Activated naive CD4-positive, alpha-beta T cell treated with anti-CD3 and anti-CD28 coated beads, Interleukin-2, amount 50 U/mL, for 16 hours (primary cell): Measurements from ENCODE around the gene LYPD6.
"Not testable (repeated sequence)": the region's sequence is repeated elsewhere in the genome, so short reads cannot be mapped to it uniquely, and the experiment has no call there.

ENCODE experiments used
- DNase-seq: peaks from one replicate; pipeline ENCODE4 v3.0.0-alpha.2; 2020

Gene LYPD6, protein sequence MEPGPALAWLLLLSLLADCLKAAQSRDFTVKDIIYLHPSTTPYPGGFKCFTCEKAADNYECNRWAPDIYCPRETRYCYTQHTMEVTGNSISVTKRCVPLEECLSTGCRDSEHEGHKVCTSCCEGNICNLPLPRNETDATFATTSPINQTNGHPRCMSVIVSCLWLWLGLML

DNA sequence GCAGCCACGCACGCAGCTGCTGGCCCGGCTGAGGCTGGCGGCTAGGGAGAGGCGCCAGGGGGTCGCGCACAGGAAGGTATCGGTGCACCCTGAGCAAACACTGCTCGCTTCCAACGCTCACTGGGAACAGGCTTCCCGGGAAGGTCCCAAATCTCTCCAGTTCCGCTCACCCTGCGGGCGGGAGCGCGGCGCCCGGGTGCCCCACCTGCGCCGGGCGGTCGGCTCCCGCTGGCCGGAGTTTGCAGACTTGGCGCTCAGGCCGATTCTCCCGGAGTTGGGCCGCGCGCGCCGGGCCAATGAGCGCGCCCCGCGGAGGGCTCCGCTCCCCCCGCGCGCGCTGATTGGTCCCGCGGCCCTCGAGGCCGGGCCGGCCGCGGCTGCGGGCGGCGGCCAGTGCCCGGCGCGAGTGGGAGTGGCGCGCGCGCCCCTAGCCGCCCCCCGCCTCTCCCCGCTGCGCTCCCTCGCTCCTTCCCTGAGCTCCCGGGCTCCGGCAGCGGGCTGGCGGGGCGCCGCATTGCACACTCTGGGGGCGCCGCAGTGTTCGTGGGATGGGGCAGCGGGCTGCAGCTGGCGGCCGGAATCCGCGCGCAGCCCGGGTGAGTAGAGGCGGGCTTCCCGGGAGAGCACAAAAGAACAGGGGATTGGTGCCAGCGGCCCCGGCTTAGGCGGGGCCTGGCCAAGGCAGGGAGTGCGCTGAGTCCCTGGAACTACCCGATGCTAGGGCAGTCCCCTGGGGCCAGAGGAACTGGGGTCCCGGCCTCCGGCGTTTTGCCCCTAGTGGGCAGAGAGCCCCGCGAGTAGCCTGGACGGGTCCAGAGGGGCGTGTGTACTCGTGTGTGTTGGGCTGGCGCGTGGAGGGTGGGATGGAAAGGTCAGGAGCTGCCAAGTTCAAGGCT, at the start of gene LYPD6:
Gene LYPD6, plus strand, starts transcription at position 461 of the 896 bp plus-strand sequence. CDS start 107,122 bp downstream, outside the sequence.
- no peak for DNase-seq

DNA sequence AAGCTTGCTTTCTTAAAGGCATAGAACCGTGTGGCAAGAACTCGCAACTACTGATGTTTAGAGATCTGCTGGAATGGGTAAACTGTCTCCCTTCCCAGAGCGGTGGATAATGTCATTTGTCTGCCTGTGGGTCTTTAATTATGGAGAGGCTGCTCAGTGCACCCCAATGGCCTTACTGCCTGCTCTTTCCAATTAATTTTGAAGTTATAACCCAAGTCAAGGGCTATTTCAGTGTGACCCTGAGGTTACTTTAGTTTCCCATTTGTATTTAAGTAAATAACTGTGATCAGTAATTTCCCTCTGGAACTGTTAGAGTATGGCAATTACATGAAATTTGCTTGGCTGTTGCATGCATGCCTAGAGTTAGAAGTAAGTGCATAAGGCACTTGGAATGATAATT, 48.9 kb upstream of the LYPD6 start:
- no peak for DNase-seq

DNA sequence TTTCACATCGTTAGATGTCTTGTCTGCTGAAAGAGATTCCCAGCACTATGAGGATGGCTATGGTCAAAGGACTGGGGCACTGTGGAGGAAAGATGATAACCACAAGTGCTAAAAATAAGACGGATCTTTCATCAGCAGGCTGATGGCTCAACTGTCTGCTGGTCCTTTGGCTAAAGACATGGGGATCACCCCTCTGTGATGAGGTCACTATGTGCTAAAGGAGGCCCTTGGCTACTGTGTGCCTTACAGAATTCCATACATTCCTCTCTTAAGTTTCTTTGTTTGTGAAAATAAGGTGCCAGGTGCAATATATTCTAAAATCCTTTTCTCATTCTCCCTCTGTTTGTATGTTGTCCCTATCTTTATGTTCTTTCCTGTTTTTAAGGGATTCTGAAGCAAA, 39.7 kb upstream of the LYPD6 start:
- no peak for DNase-seq

DNA sequence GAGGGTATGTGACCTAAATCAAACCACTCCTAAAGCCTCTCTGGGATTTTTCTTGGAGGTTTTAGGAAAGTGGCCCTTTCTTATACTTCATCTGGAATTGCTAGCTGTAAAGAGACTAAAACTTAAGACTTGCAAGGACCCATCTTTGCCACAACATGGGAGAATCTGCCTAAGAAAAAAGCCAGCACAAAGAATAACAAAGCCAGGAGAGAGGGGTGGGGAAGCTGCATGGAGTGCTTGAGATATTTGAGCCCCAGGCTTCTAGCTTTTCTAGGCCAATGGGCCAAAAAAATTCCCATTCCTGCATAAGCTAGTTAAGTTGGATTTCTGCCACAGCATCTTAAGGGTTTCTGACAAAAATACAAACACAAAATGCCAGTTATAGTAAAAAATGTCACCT, 38.5 kb upstream of the LYPD6 start:
- DNase-seq, result no peak

DNA sequence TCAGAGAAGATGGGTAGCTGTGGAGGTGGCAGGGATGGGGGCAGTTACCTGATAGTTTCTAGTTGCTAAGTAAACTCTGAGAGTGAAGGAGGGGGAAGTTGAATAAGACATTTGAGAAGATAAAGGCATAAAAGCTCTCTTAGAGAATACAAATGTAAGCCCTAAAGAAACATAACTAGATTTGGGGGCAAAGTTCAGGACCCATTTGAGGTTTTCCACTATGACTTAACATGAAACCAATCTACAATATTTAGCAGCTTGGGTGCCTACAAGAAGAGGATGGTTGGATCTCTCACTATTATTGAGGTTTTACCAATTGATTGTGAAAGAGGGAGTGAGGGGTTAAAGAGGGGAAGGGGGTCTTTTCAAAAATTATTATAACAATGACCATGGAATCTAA, 34.4 kb upstream of the LYPD6 start:
- DNase-seq, result no peak

DNA sequence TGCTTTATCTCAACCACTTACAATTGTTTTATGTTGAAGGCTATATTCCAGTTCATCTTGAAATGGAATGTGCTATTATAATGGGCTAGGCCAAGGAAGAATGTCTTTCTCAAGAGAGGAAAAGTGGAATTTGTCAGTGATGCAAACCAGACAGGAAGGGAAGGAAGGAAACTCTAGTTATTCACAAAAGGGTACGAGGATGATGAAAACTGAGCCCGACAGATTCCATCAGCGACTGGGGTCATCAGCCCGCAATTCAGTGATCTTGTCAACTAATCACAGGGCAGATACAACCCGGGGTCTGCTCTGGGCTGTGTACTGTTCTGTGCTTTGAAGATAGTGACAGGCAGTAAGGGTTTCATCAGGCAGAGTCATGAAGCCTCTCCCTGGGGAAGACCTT, 23.4 kb upstream of the LYPD6 start:
- DNase-seq, result no peak

DNA sequence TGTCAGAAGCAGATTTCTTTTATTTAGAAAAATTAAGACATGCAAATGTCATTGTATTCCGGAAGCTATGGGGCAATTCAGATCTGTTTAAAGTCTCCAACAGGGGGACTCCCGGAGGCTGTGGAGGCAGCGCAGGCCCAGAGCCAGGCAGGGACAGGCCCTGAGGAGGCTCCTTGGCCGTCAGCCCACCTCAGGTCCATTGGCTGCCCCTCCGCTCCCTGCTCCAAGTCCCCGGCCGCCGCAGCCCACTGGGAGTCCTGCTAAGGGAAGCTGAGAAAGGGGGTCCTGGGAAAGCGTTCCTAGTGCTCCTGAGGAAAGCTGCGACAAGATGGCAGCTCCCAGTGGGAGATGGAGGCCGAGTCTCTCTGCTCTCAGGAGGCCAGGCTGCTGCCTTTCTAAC, 20.0 kb upstream of the LYPD6 start:
- no peak for DNase-seq

DNA sequence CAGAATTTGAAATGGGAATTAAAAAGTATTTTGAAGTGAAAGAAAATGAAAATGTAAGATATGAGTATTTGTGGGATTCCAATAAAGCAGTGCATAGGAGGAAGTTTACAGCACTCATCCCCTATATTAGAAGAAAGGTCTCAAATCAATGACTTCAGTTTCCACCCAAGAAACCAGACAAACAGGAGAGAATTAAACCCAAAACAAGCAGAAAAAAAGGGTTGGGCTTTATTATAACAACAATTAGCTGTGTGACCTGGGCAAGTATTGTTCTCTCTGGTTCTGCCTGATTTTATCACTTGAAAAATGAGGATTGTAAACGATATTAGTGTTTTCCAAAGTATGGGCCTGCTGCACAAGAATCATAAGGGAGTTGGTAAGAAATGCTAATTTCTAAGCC, 18.3 kb upstream of the LYPD6 start:
- no peak for DNase-seq

DNA sequence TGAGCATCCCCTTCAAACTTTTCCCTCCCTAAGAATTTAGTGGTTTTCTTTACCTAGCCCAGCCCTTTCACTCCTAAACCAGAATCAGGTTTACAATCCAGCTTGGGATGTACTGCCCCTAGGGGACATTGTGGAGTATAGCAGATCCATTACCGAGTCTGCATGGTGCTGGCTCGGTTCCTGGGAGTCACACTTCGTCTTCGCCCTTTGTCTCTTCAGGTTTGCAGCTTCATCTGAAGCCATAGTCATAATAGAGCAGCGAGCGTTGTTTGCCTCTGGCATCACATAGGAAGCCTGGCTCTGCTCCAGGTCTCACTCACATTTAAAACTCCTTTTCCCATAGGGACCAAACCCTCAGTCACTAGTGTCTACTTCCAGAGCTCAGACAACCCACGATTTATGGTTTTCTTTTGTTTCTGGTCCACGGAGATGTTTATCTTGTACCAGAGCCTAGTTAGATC, 16.8 kb upstream of the LYPD6 start:
- DNase-seq, result no peak

DNA sequence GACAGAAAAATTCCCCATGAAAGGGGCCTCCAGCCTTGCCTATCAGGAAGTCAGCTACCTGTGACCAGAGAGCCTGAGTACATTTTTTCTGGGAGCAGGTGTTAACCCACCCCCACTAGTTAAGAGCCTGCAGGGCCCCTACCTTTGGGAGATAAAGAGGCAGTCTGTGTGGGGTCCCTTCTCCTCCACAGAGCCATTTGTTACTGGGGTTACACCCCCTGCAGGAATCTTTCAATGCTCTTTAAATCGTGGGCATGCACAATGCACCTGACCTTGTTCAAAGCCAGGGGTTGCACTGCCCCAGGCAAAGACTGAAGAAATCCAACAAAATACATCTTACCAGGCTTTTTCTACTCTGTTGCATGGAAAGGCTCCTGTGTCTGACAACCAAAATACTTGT, 15.7 kb upstream of the LYPD6 start:
- DNase-seq, result no peak

DNA sequence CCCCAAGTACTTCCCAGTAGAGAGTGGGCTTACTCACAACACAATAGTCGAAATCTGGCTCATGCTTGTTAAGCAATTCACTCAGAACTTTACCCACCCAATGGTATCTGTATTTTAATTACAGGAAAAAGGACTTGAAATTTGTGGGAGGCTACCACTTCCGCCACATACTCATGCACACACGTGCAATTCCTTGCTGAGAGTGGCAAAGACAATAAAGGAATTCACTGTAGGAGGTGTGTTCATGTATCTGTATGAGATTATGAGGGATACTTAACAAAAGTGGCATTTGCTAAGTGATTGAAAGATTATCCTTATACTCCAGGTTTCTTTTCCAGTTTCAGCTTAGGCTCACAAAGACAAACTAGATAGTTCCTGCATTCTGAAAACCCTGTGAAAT, 14.9 kb upstream of the LYPD6 start:
- no peak for DNase-seq

DNA sequence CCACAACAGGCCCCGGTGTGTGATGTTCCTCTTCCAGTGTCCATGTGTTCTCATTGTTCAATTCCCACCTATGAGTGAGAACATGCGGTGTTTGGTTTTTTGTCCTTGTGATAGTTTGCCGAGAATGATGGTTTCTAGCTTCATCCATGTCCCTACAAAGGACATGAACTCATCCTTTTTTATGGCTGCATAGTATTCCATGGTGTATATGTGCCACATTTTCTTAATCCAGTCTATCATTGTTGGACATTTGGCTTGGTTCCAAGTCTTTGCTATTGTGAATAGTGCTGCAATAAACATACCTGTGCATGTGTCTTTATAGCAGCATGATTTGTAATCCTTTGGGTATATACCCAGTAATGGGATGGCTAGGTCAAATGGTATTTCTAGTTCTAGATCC, 11.8 kb upstream of the LYPD6 start:
- not testable (repeated sequence) for DNase-seq

DNA sequence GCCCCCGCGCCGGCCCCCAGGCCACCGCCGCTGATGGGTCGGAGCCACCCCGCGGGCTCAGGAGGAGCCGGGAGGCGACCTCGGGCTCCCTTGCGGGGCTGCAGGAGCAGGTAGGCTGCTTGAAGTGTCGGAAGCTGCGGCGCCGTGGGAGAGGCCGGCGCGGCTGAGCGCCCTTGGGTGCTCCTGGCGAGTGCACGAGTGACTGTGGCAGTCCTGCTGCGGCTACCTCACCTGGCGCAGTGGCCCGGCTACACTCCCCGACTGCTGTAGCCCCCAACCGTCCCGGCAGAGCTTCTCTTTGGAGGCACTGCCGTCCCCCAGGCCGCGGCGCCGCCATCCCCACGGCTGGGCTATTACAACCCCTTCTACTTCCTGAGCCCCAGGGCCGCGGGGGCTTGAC, 10.0 kb upstream of the LYPD6 start:
- DNase-seq, result no peak

DNA sequence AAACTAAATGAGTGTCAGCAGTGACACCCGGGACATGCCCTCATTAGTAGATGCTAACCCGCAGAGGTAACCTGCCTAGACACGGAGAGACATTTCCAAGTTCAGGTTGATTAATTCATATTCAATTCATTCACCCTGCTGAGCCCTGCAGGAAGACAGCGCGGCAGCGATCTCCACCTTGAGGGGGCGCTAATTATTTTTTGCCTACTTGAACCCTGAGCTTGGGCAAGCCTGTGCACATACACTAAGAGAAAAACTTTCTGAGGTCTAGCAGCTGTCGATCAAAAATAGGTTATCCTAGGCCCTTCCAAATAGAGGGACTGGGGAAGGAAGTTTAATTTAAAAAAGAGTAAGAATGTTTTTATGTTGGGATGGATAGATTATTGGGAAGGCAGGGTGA, 1.3 kb upstream of the LYPD6 start:
- DNase-seq, result no peak

DNA sequence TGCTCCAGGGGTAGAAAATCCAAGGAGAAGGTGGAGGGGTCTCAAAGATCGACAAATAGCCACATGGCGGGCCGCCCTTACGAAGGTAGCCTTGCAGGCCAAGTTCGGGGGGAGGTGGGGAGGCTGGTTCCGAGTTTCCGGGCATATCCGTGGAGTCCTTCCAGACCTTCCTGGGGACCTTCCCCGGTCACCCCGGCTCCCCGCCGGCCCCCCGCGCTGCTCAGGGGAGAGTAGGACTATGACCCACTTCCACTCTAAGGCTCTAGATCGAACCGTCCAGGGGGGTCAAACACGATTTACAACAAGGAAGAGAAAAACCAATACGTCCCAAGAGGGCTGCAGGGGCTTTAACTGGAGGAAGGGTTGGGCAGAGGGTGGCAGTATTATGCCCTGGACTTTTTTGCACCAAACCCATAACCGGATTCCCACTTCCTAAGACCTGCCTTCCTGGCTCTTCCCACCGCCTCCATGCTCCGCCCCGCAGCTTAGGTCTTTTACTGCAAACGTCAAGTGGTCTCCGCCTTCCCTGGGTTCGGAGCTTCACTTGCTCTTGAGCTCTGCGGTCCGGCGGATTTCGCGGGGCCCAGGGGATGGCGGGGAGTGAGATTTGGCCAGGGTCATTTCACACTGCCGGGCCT, 779 bp upstream of the LYPD6 start:
- no peak for DNase-seq

DNA sequence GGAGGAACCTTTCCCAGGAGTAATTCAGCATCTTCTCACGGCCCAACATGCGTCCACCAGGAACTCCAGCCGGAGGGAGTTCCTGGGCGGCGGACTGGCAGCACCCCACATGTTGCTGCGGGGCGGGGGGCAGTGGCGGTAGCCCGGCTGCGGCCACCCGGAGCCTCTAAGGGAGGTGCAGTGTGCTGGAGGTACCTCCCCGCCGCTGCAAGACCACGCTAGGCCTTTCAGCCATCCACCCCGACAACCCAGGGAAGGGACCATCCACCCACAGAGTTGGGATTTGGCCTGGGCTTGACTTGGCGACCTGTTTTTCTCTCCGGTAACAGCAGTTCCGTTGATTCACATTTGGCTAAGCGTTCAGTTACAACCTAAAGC, 625 bp downstream of the LYPD6 start:
- DNase-seq, result no peak

DNA sequence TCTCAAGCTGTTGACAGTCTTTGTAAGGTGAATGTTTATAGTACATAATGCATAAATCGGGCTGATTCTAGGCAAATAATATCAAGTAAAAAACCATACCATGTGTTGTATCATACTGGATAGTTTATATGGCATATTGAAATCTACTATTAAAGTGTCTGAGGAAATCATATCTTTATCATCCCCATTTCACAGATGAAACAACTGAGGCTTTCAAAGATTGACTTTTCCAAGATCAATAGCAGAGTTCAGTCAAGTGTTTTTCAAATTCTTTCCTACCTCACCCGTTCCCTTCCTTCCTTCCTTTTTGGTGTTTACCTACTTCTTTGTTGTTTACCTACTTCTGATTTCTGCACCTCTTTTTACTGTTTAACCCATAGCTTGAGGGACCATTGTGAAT, 2.0 kb downstream of the LYPD6 start:
- no peak for DNase-seq

DNA sequence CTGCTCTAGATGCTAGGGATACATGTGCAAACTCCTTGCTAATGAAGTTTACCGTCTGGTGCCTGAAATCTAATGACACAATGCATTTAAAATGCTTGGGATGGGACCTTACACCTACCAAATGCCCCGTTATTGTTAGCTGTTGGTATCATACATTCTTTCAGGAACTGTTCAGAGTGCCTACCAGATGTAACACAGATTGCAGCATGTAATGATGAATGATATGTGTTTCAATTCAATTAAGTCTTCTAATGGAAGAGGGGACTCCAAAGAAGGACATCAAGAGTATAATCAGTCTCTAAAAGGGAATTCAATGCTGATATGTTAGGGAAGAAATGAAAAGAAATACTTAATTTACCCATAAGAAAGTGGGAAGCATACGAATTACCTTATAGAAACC, 3.2 kb downstream of the LYPD6 start:
- no peak for DNase-seq

DNA sequence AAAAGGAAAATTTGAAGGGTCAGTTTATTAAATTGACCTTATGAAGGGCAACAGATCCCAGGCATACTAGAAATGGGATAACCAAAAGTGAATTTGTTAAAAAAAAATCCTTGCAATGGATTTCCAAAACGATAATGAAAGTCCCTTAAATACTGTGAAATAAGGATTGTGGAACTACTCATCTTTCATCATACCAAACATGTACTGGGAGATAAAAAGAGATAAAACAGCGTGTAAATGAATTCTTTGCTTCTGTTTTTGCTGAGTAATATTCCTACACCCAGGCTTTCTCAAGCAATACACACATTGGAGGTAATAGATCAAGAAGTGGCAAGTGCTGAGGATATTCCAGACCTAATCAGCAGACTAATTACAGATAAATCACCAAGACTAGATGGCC, 3.8 kb downstream of the LYPD6 start:
- no peak for DNase-seq

DNA sequence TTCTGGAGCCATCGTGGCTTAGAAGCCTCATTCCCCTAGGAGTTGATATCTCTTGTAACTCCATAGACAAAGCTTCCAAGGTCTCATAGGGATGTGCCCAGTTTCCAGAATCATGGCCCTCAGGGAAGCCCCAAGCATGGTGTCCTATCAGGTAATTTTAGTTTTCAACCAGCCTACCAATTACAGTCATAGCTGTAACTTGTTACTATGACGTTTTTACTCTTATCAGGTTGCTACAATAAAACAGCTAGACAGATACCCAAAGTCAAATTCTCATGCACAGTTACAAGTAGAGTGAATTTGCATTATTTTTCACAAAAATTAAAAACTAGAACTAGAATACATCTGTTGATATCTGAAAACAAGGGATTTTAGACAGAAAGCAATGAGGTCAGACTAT, 8.9 kb downstream of the LYPD6 start:
- DNase-seq, result no peak

DNA sequence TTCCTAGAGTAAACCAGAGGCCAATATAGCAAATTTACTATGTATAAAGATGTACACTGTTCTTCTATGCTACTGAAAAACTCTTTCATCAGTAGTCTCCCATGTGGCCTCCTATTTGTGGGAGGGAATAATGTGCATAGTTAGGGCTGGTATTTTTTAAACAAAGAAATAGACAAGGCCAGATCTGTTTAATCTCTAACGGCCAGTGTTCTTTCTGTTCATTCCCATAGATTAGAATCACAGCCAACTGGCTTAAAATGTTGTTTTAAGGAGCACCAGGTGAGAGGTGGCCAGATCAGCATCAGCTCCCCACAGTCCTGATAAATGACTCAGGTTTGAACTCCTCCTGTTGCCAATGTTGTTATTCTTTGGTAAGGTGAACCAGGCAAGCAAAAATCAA, 12.1 kb downstream of the LYPD6 start:
- DNase-seq, result no peak

DNA sequence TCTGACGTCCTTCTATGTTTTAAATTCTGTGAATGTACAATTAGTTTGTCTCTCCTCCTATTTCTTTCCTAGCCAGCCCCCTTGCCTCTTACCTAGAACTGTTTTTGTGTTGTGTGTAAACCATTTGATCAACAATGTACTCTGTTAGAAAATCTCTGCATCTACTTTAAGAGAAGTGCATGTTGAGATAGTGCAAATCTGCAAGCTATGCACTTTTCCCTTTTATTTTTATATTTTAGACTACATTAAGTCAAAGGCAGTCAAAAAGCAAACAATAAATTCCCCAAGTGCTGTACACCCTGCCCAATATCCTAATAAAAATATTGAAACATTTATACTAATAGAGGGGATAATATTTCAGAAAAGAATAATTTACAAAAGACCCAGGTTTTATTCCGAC, 13.7 kb downstream of the LYPD6 start:
- DNase-seq, result no peak

DNA sequence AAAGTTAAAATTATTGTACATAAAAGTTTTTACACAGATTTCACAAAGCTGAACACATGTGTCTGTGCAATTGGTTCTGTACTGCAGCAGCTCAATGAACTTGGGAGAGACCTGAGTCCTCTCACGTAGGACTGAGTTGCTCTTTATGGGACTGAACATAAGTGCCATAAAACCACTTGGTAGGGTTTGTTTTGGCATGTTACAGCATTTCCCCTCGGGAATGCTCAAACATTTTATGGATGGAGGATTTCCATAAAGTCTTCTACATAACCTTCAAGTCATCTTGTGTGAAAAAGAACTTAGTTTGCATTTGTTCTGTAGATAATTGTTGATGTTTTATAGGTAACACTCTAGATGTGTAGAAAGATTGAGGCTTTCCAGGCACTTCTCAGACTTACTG, 15.9 kb downstream of the LYPD6 start:
- no peak for DNase-seq

DNA sequence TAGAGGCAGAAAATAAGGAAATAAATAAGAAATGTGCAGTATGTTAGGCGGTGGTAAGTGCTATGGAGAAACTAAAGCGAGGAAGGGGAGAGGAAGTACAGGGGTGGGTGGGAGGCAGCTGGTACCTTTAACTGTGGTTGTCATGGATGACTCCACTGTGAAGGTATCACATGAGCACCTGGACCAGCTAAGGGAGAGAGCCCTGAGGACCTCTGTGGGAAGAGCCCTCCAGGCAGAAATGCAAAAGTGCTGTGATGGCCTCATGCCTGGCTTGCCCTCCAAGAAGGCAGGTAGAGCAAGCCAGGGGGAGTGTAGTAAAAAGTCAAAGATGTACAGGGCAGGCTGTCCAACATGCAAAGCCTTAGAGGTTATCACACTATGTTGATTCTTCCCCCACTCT, 17.9 kb downstream of the LYPD6 start:
- no peak for DNase-seq
